ENCODE data around the gene POU6F2. TPM values are rescaled to one million over a fixed set of nuclear protein-coding genes. Genes with fewer than 3 reads are reported as not detected.

The POU6F2 gene
- total RNA-seq, 2 experiments from 2014 or later = not detected

GRCh38 chr7:39154815-39155214 is 177.1 kb downstream of the POU6F2 start:
- intact Hi-C loops (cut with micrococcal nuclease) = no loop called here
- Mint-ChIP-seq H3K4me1 (ENCODE audit: low read depth) (no peaks in the 10 kb centered on the region), H3K4me3 (no peak overlapping the region), H3K27me3 (peaks cover 4% of the 10 kb centered on the region), H3K9me3 (no peaks in the 10 kb centered on the region), H3K27ac (no peak overlapping the region), H3K36me3 (ENCODE audit: low read depth) (no peaks in the 10 kb centered on the region)
- TF ChIP-seq CTCF (IDR thresholded peaks at IDR 0.05) = no peak
- DNase-seq (no peak), ATAC-seq (no peak)
- ChIA-PET POLR2A (no interaction called here), CTCF (no interaction called here)

DNA sequence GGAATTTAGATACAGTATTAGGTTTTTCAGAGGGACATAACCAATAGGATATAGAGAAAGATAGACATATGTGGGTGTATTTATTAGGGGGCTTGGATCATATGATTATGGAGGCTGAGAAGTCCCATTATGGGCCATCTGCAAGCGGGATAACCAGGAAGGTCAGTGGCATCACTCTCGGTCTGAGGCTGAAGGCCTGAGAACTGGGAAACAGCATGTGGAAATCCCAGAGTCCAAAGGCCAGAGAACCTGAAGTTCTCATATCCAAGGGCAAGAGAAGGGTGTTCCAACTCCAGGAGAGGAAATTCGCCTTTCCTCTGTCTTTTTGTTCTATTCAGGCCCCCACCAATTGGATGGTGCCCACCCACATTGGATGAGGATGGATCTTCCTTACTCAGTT is 180.7 kb downstream of the POU6F2 start:
- no peak for TF ChIP-seq CTCF (IDR thresholded peaks at IDR 0.05)
- intact Hi-C loops (cut with micrococcal nuclease) = no loop called here
- no peaks in the 10 kb centered on the region for H3K36me3 Mint-ChIP-seq (ENCODE audit: low read depth)
- ATAC-seq (no peak), DNase-seq (no peak)
- H3K27ac Mint-ChIP-seq = no peak overlapping the region
- peaks cover 1% of the 10 kb centered on the region for H3K9me3 Mint-ChIP-seq
- ChIA-PET CTCF (no interaction called here), POLR2A (no interaction called here)
- peaks cover 2% of the 10 kb centered on the region for H3K27me3 Mint-ChIP-seq
- no peak overlapping the region for H3K4me3 Mint-ChIP-seq
- no peaks in the 10 kb centered on the region for H3K4me1 Mint-ChIP-seq (ENCODE audit: low read depth)

DNA sequence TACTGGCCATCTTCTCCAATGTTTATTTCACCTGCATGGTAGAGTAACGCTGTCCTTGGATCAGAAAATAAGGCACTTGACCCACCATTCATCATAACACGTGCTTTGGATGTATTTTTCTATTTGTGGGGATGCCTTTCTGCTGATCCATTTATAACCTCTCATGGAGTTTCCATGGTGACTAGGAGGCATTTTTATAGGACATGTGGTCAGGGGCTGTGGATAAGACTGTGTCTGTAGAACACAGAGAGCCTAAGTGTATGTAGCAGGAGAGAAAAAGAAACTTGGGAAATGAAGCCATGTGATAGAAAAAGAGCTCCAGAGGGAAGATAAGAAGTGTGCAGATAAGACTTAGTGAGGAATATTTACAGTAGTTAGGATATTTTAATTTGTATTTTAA is 184.2 kb downstream of the POU6F2 start:
- H3K36me3 Mint-ChIP-seq (ENCODE audit: low read depth) = no peaks in the 10 kb centered on the region
- H3K27ac Mint-ChIP-seq = no peak overlapping the region
- DNase-seq (no peak), ATAC-seq (no peak)
- no peaks in the 10 kb centered on the region for H3K4me1 Mint-ChIP-seq (ENCODE audit: low read depth)
- ChIA-PET POLR2A (no interaction called here), CTCF (no interaction called here)
- H3K27me3 Mint-ChIP-seq = no peaks in the 10 kb centered on the region
- TF ChIP-seq CTCF (IDR thresholded peaks at IDR 0.05) = no peak
- H3K9me3 Mint-ChIP-seq = peaks cover 1% of the 10 kb centered on the region
- intact Hi-C loops (cut with micrococcal nuclease) = no loop called here
- H3K4me3 Mint-ChIP-seq = no peak overlapping the region

- ChIA-PET CTCF (no interaction called here), POLR2A (interaction anchor here (1.0 kb wide), 1 partner anchor 88 kb away, joined by 3 read pairs; no protein-coding TSS in a partner anchor)
- H3K27me3 Mint-ChIP-seq = no peaks in the 10 kb centered on the region
- no peak overlapping the region for H3K4me3 Mint-ChIP-seq
- no peaks in the 10 kb centered on the region for H3K4me1 Mint-ChIP-seq (ENCODE audit: low read depth)
- no peak for DNase-seq
- TF ChIP-seq CTCF (IDR thresholded peaks at IDR 0.05) = no peak
- ATAC-seq = no peak
- H3K27ac Mint-ChIP-seq = no peak overlapping the region
- intact Hi-C loops (cut with micrococcal nuclease) = no loop called here
- peaks cover 1% of the 10 kb centered on the region for H3K9me3 Mint-ChIP-seq
- no peaks in the 10 kb centered on the region for H3K36me3 Mint-ChIP-seq (ENCODE audit: low read depth)
These were observed 187.2 kb downstream of the POU6F2 start for GRCh38 chr7:39164887-39165286.

- Mint-ChIP-seq H3K27ac (no peak overlapping the region), H3K4me1 (ENCODE audit: low read depth) (no peaks in the 10 kb centered on the region), H3K27me3 (no peaks in the 10 kb centered on the region), H3K9me3 (no peaks in the 10 kb centered on the region), H3K36me3 (ENCODE audit: low read depth) (no peaks in the 10 kb centered on the region), H3K4me3 (no peak overlapping the region)
- ATAC-seq (no peak), DNase-seq (no peak)
- intact Hi-C loops (cut with micrococcal nuclease) = no loop called here
- ChIA-PET POLR2A (interaction anchor here (0.6 kb wide), 1 partner anchor 334 kb away, joined by 3 read pairs; no protein-coding TSS in a partner anchor), CTCF (no interaction called here)
- no peak for TF ChIP-seq CTCF (IDR thresholded peaks at IDR 0.05)
These were observed 190.8 kb downstream of the POU6F2 start for GRCh38 chr7:39168403-39169098.
